ENCODE measurements around the gene MAPK8. TPM values are rescaled to one million over a fixed set of nuclear protein-coding genes. Genes with fewer than 3 reads are reported as not detected.

MAPK8 gene
- total and polyA plus RNA-seq, 3 donors from 2014 or later = 91.8 to 114 (median 98.8) TPM

DNA sequence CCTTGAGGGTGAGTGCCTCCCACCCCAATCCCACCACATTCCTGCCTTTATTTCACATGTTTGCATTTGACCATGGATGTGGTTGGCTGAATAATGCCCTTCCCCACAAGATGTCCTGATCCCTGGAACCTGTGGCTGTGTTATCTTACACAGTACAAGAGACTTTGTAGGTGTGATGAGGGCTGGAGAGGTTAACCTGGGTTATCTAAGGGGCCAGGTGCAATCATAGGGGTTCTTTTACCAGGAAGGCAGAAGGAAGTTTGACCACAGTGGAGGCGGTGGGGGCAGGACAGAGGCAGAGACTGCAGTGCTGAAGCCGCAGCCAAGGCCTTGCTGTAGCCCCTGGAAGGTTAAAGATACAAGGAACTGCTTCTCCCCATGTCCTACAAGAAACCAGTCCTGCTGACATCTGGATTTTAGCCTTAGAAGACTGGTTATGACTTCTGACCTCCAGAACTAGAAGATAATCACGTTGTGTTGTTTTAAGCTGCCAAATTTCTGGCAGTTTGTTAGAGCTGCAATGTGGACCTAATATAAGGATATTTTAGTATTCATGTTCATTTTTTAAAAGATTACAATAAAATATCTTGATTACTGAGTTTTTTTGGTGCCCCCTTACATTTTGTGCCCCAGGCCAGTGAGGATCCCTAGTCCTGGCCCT, 161.8 kb downstream of the MAPK8 start:
- whole genome bisulfite sequencing, 2 donors = 48 to 62% methylated on average over 3 of the region's 3 CpGs
- intact Hi-C loops (cut with DNase I; ENCODE audit: low total_unique reads) = no loop called here
- TF ChIP-seq, protein P1, sequence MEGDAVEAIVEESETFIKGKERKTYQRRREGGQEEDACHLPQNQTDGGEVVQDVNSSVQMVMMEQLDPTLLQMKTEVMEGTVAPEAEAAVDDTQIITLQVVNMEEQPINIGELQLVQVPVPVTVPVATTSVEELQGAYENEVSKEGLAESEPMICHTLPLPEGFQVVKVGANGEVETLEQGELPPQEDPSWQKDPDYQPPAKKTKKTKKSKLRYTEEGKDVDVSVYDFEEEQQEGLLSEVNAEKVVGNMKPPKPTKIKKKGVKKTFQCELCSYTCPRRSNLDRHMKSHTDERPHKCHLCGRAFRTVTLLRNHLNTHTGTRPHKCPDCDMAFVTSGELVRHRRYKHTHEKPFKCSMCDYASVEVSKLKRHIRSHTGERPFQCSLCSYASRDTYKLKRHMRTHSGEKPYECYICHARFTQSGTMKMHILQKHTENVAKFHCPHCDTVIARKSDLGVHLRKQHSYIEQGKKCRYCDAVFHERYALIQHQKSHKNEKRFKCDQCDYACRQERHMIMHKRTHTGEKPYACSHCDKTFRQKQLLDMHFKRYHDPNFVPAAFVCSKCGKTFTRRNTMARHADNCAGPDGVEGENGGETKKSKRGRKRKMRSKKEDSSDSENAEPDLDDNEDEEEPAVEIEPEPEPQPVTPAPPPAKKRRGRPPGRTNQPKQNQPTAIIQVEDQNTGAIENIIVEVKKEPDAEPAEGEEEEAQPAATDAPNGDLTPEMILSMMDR (IDR thresholded peaks at IDR 0.05) = no peak
- TF ChIP-seq POLR2A (IDR thresholded peaks at IDR 0.05) = no peak
- DNase-seq = no peak
- Histone ChIP-seq H3K27me3 (no peaks in the 10 kb centered on the region), H3K4me3 (no peak overlapping the region), H3K36me3 (ENCODE audit: low read depth, missing control alignments) (no peaks in the 10 kb centered on the region), H3K27ac (no peak overlapping the region), H3K9me3 (no peaks in the 10 kb centered on the region), H3K4me1 (peaks cover 37% of the 10 kb centered on the region)

DNA sequence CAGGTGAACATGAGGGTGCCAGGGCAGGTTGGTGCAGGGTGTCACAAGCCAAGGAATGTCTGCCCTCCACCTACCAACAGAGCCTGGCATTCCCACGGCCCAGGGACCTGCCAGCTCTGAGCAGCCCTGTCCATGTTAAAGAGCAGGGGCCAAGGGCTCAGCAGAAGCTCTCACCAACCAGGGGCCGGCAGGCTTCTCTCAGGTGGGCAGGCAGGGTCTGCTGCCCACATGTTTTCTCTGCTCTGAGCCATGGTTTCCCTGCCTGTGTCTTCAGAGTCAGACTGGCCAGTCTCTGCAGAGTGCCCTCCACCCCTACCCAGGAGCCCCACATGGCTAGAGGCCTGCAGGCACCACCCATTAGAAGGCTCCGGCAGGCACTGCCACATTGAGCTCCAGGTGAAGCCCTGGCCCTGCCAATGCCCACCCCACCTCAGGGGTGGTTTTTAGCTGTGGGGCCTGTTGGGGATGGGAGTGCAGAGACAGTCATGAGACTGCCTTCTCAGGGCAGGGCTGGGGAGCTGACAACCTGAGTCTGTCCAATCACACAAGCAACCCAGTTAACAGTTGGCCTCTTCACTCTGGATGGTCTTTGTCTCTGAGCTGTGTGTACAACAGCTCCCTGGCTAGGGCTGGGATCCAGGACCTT, 162.5 kb downstream of the MAPK8 start:
- no peaks in the 10 kb centered on the region for H3K9me3 ChIP-seq
- no peak overlapping the region for H3K27ac ChIP-seq
- intact Hi-C loops (cut with DNase I; ENCODE audit: low total_unique reads) = no loop called here
- no peak overlapping the region for H3K4me3 ChIP-seq
- peaks cover 31% of the 10 kb centered on the region for H3K4me1 ChIP-seq
- H3K27me3 ChIP-seq = no peaks in the 10 kb centered on the region
- H3K36me3 ChIP-seq (ENCODE audit: low read depth, missing control alignments) = no peaks in the 10 kb centered on the region
- WGBS, 2 donors = 86% methylated on average over 3 of the region's 3 CpGs; no CpG with 5 or more reads in 1 of the 2 donors
- DNase-seq = no peak
- TF ChIP-seq, protein P1 (IDR thresholded peaks at IDR 0.05) = no peak
- no peak for TF ChIP-seq POLR2A (IDR thresholded peaks at IDR 0.05)

DNA sequence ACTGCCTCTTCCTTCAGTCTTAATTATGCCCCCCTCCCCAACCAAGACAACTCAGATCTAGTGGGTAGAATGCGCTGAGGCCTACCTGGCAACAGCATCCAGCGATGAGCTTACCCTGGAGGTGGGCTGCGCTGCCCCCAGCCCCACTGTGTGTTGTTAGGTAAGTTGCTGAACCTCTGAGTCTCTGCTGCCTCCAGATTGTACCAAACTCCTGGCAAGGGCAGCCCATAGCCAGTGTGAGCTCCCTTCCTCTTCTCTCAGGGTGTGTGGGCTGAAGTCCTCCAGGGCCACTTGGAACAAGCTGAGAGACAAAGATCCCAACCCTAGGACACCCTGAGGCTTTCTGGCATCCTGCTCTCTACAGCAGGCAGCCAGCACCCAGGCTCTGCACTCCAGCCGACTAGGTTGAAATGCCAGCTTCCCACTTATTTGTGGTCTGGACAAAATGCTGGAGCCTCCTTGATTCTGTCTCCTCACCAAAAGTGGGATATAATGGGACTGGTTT, 163.1 kb downstream of the MAPK8 start:
- Histone ChIP-seq H3K4me3 (no peak overlapping the region), H3K36me3 (ENCODE audit: low read depth, missing control alignments) (no peaks in the 10 kb centered on the region), H3K9me3 (no peaks in the 10 kb centered on the region), H3K27ac (no peak overlapping the region), H3K4me1 (peaks cover 27% of the 10 kb centered on the region), H3K27me3 (no peaks in the 10 kb centered on the region)
- 71 to 100% methylated on average over 3 to 4 of the region's 4 CpGs for WGBS, 2 donors
- TF ChIP-seq, protein P1 (IDR thresholded peaks at IDR 0.05) = no peak
- TF ChIP-seq POLR2A (IDR thresholded peaks at IDR 0.05) = no peak
- DNase-seq = peak; percentile 11
- intact Hi-C loops (cut with DNase I; ENCODE audit: low total_unique reads) = no loop called here

DNA sequence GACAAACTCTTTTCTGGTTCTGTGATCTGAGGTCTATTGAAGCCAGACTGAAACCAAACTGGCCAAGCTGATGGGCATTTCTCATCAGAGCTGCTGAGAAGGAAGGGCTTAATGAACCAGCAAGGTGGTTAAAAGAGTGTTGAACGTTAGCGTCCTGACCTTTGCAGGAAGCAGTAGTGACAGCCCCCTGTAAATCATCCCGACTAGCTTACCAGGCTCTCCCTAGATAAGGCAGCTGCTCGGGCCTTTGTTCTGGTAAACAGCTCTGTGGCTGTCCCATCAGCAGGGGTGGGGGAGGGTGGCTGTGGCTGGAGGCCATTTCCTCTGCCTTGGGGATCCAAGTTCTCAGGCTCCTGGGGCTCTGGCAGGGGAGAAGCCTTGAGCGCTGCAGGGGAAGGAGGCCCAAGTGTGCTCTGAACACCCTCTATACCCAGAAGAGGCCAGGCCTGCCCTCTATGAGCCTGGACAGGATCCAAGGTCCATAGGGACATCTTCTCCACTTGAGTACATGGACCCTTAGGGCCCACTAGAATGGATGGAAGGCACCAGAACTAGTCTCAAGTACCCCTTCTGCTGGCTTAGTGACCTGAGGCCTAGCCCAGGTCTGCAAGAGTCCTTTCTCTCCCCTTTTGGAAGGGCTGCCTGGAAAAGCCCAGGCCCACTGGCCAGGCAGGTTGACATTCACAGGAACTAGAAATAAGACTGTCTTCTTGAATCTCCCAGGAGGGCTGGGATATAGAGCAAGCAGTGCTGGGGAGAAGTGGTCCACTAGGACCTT, 163.8 kb downstream of the MAPK8 start:
- Histone ChIP-seq H3K4me3 (no peak overlapping the region), H3K4me1 (peaks cover 20% of the 10 kb centered on the region), H3K36me3 (ENCODE audit: low read depth, missing control alignments) (no peaks in the 10 kb centered on the region), H3K27me3 (no peaks in the 10 kb centered on the region), H3K27ac (no peak overlapping the region), H3K9me3 (no peaks in the 10 kb centered on the region)
- 35 to 43% methylated on average over 4 to 5 of the region's 5 CpGs for WGBS, 2 donors
- no peak for DNase-seq
- no peak for TF ChIP-seq POLR2A (IDR thresholded peaks at IDR 0.05)
- TF ChIP-seq, protein P1 (IDR thresholded peaks at IDR 0.05) = no peak
- intact Hi-C loops (cut with DNase I; ENCODE audit: low total_unique reads) = no loop called here
